Natural killer cell (primary cell): Measurements from ENCODE around the gene USP35. TPM values are rescaled to one million over a fixed set of nuclear protein-coding genes. Genes with fewer than 3 reads are reported as not detected.

Source experiments
- ATAC-seq, 3 donors: fragments of 150-1000 bp in 2 of 3; fragments of 200-7000 bp in 1 of 3; cut with Tn5 transposase; 1 replicate in 1 of 3; 2 replicates in 2 of 3; pipeline ENCODE4 v1.10.0; 2021; ENCODE audit warnings: mild to moderate bottlenecking in 2 of 3, moderate library complexity in 2 of 3
- DNase-seq, 2 donors: peaks; one replicate each; pipeline versions ENCODE4 v3.0.0 to v3.0.0-alpha.2; 2013 to 2021; ENCODE audit warnings: mixed read lengths in 1 of 2
- H3K27ac ChIP-seq: one replicate; pipeline ENCODE4 v1.5.1; 2013; ENCODE audit warnings: mild to moderate bottlenecking, low read length
- H3K27me3 ChIP-seq: one replicate; pipeline ENCODE4 v1.6.1; 2013; ENCODE audit warnings: low read length; ENCODE audit not compliant: control insufficient read depth, insufficient read depth
- H3K36me3 ChIP-seq: one replicate; pipeline ENCODE4 v1.6.1; 2013; ENCODE audit warnings: low read length; ENCODE audit not compliant: control insufficient read depth, insufficient read depth
- H3K4me1 ChIP-seq: one replicate; pipeline ENCODE4 v1.6.1; 2013; ENCODE audit warnings: low read length; ENCODE audit not compliant: control insufficient read depth, insufficient read depth
- H3K4me3 ChIP-seq: one replicate; pipeline ENCODE4 v1.5.1; 2013; ENCODE audit warnings: low read length
- H3K9me3 ChIP-seq: one replicate; pipeline ENCODE4 v1.6.1; 2013; ENCODE audit warnings: low read length; ENCODE audit not compliant: control insufficient read depth, insufficient read depth
- H3K27ac Mint-ChIP-seq, 2 donors: one replicate each; pipeline ENCODE4 v1.8.0; 2022; ENCODE audit warnings: mild to moderate bottlenecking in 2 of 2, mixed read lengths in 2 of 2, moderate library complexity in 1 of 2
- H3K27me3 Mint-ChIP-seq, 2 donors: one replicate each; pipeline ENCODE4 v1.8.0; 2022; ENCODE audit warnings: low read depth in 2 of 2, mixed read lengths in 2 of 2
- H3K36me3 Mint-ChIP-seq: one replicate; pipeline ENCODE4 v1.8.0; 2022; ENCODE audit warnings: mixed read lengths
- H3K4me1 Mint-ChIP-seq, 2 donors: one replicate each; pipeline ENCODE4 v1.8.0; 2022; ENCODE audit warnings: mixed read lengths in 2 of 2
- H3K4me3 Mint-ChIP-seq: one replicate; pipeline ENCODE4 v1.8.0; 2022; ENCODE audit warnings: mild to moderate bottlenecking, moderate library complexity, mixed read lengths
- H3K9me3 Mint-ChIP-seq, 2 donors: one replicate each; pipeline ENCODE4 v1.8.0; 2022; ENCODE audit warnings: mixed read lengths in 2 of 2
- CTCF ChIP-seq: fragments of 200-600 bp; IDR thresholded peaks from one replicate; pipeline ENCODE4 v1.8.0; 2022; ENCODE audit warnings: antibody characterized with exemption
- WGBS: methylation state at CpG from one replicate; pipeline ENCODE4 v1.1.7; 2013; ENCODE audit warnings: missing lambda C conversion rate; ENCODE audit not compliant: insufficient coverage; 5-methylcytosine and 5-hydroxymethylcytosine counted together
- intact Hi-C: fragments of 100-400 bp; cut with micrococcal nuclease; formaldehyde crosslinking; loops from one replicate; pipeline ENCODE4 v1.14.2; 2022
- total RNA-seq, 4 donors: library from RNA; stranded (reverse); fragments of 120-200 nt in 1 of 4; gene quantifications; one replicate each; pipeline versions ENCODE4 v1.2.3 to v1.2.4, GENCODE V29; 2013 to 2022

USP35 gene
- total RNA-seq, 3 donors from 2014 or later (not counting 1 experiment from before 2014, with no cell fraction given) = 6.1 to 8.5 (median 8.1) TPM

- no peaks in the 10 kb centered on the region for H3K27me3 ChIP-seq
- no peak overlapping the region for H3K4me3 ChIP-seq
- no peaks in the 10 kb centered on the region for H3K9me3 ChIP-seq
- intact Hi-C loops = loop anchor here (2.0 kb wide), 1 partner anchor 14 kb away; the partner anchor contains the start of genes KCTD21 and USP35
- Mint-ChIP-seq H3K36me3 (no peaks in the 10 kb centered on the region), H3K27me3 (no peaks in the 10 kb centered on the region), H3K4me3 (peak overlapping the region; percentile 72), H3K4me1 (peaks cover 16 to 19% of the 10 kb centered on the region in 2 donors), H3K27ac (peak overlapping the region; percentile 80 to 82), H3K9me3 (no peaks in the 10 kb centered on the region)
- DNase-seq (peak in 1 of 2 donors; percentile 92), ATAC-seq (peak; percentile 60 to 70 (median 68))
- H3K4me1 ChIP-seq = peaks cover 18% of the 10 kb centered on the region
- peak overlapping the region; percentile 31 for H3K27ac ChIP-seq
- WGBS = 43% methylated on average over 9 of the region's 10 CpGs
- no peak for TF ChIP-seq CTCF
- H3K36me3 ChIP-seq = no peaks in the 10 kb centered on the region
Measured at GRCh38 chr11:78203184-78203583, 14.5 kb downstream of the USP35 start.

- Histone ChIP-seq H3K36me3 (peaks cover under 1% of the 10 kb centered on the region), H3K27me3 (no peaks in the 10 kb centered on the region), H3K4me3 (no peak overlapping the region), H3K27ac (no peak overlapping the region), H3K4me1 (peaks cover 18% of the 10 kb centered on the region), H3K9me3 (no peaks in the 10 kb centered on the region)
- Mint-ChIP-seq H3K9me3 (no peaks in the 10 kb centered on the region), H3K27ac (no peak overlapping the region), H3K4me1 (peaks cover 16 to 19% of the 10 kb centered on the region in 2 donors), H3K36me3 (no peaks in the 10 kb centered on the region), H3K27me3 (no peaks in the 10 kb centered on the region), H3K4me3 (no peak overlapping the region)
- WGBS = 95% methylated on average over 4 of the region's 4 CpGs
- intact Hi-C loops = no loop called here
- no peak for TF ChIP-seq CTCF
- ATAC-seq = no peak
- DNase-seq = no peak
Measured at GRCh38 chr11:78205256-78205655, 16.5 kb downstream of the USP35 start.

- ATAC-seq (no peak), DNase-seq (no peak)
- intact Hi-C loops = no loop called here
- Histone ChIP-seq H3K4me3 (no peak overlapping the region), H3K4me1 (peaks cover 18% of the 10 kb centered on the region), H3K36me3 (peaks cover 5% of the 10 kb centered on the region), H3K27ac (no peak overlapping the region), H3K27me3 (no peaks in the 10 kb centered on the region), H3K9me3 (no peaks in the 10 kb centered on the region)
- Mint-ChIP-seq H3K4me3 (no peak overlapping the region), H3K4me1 (peaks cover 16 to 19% of the 10 kb centered on the region in 2 donors), H3K27ac (no peak overlapping the region), H3K27me3 (no peaks in the 10 kb centered on the region), H3K9me3 (no peaks in the 10 kb centered on the region), H3K36me3 (no peaks in the 10 kb centered on the region)
- no peak for TF ChIP-seq CTCF
- WGBS = 97% methylated on average over 7 of the region's 7 CpGs
Measured at GRCh38 chr11:78205691-78206090, 17.0 kb downstream of the USP35 start.
